ENCODE data around the gene RIMKLB.

DNA sequence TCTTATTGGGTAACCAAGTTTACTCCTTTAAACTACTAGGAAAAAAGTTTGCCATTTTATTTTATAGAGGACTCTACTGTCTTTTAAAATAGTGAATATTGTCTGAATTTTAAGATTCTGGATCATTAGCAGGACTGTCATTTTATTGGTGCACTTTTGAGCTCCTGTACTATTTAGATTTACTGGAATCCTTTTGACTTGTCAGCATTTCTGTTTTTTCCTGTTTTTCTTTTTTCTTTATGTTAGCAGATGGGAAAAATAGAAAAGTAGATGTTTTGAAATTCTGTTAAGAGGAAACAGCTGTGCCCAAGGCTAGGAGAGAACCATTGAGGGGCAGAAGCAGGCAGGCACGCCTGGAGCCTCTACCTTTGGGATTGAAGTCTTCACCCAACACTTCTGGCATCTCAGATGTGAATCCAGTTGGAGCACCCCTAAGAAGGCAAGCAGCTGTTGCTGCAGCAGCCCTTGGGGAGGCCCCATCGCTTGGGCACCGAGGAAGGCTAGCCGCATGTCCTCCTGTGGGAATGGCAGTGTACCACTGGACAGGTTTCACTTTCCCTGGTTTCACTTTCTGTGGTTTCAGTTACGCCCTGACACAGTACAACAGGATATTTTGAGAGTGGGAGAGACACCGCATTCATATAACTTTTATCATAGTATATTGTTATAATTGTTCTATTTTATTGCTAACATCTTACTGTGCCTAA is 11.5 kb downstream of the RIMKLB start:
- TF ChIP-seq POLR2A (IDR thresholded peaks at IDR 0.05; ENCODE audit: low read depth, low read length) (no peak), POLR2AphosphoS5 (IDR thresholded peaks at IDR 0.05; ENCODE audit: low read depth, low read length) (no peak)
